Duodenal mucosa (tissue), 2 donors: Measurements from ENCODE around the gene CPNE8.

Experiments
- H3K27ac ChIP-seq: one replicate; pipeline ENCODE4 v1.7.0; 2013; ENCODE audit warnings: low read depth, low read length
- H3K27me3 ChIP-seq, 2 donors: one replicate each; pipeline ENCODE4 v1.7.0; 2013; ENCODE audit warnings: low read length in 2 of 2, control low read depth in 1 of 2; ENCODE audit not compliant: insufficient read depth in 2 of 2, control insufficient read depth in 1 of 2
- H3K36me3 ChIP-seq, 2 donors: one replicate each; pipeline ENCODE4 v1.7.0; 2013; ENCODE audit warnings: low read length in 2 of 2, control low read depth in 1 of 2; ENCODE audit not compliant: insufficient read depth in 2 of 2, control insufficient read depth in 1 of 2
- H3K4me1 ChIP-seq, 2 donors: one replicate each; pipeline ENCODE4 v1.7.0; 2013; ENCODE audit warnings: low read length in 2 of 2, control low read depth in 1 of 2; ENCODE audit not compliant: insufficient read depth in 2 of 2, control insufficient read depth in 1 of 2
- H3K4me3 ChIP-seq, 2 donors: one replicate each; pipeline ENCODE4 v1.7.0; 2013; ENCODE audit warnings: low read length in 2 of 2, low read depth in 1 of 2
- H3K9ac ChIP-seq, 2 donors: one replicate each; pipeline ENCODE4 v1.7.0; 2013; ENCODE audit warnings: low read length in 2 of 2, low read depth in 1 of 2
- H3K9me3 ChIP-seq, 2 donors: one replicate each; pipeline ENCODE4 v1.7.0; 2013; ENCODE audit warnings: low read length in 2 of 2, control low read depth in 1 of 2; ENCODE audit not compliant: control insufficient read depth in 1 of 2

CPNE8 gene

DNA sequence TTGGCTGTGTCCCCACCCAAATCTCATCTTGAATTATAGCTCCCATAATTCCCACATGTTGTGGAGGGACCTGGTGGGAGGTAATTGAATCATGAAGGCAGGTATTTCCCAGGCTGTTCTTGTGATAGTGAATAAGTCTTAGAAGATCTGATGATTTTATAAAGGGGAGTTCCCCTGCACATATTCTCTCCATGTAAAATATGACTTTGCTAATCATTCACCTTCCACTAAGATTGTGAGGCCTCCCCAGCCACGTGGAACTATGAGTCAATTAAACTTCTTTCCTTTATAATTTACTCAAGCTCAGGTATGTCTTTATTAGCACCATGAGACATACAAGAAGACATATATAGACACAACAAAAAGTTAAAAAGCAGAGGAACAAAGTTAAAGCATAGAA lies 120.0 kb downstream of the CPNE8 start:
- Histone ChIP-seq H3K36me3 (no peaks in the 10 kb centered on the region), H3K9me3 (peaks cover 0 to 20% of the 10 kb centered on the region in 2 donors), H3K27me3 (no peaks in the 10 kb centered on the region), H3K27ac (no peak overlapping the region), H3K4me3 (no peak overlapping the region), H3K9ac (no peak overlapping the region), H3K4me1 (no peaks in the 10 kb centered on the region)

DNA sequence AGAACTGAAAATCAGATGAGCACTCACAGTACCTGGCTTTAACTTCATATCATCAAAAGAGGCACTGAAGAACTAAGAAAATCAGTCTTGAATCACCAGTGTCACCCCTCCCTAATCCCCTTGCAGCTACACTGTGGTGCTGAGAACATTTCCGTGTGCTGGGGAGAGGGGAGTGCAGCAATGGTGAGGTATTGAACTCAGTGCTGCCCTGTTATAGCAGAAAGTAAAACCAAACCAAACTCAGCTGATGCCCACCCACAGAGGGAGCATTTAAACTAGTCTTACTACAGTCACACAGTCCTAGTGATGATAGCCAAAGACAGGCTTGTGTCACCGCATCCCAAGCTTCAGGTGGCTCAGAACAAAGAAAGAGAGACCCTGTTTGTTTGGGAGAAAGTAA lies 122.1 kb downstream of the CPNE8 start:
- Histone ChIP-seq H3K27me3 (no peaks in the 10 kb centered on the region), H3K9me3 (peaks cover 3 to 10% of the 10 kb centered on the region in 2 donors), H3K4me3 (no peak overlapping the region), H3K27ac (no peak overlapping the region), H3K9ac (no peak overlapping the region), H3K4me1 (no peaks in the 10 kb centered on the region), H3K36me3 (no peaks in the 10 kb centered on the region)

GRCh38 chr12:38782359-38782758 lies 123.0 kb downstream of the CPNE8 start:
- Histone ChIP-seq H3K9me3 (peaks cover 5 to 6% of the 10 kb centered on the region in 2 donors), H3K36me3 (no peaks in the 10 kb centered on the region), H3K27ac (no peak overlapping the region), H3K4me1 (no peaks in the 10 kb centered on the region), H3K27me3 (no peaks in the 10 kb centered on the region), H3K9ac (no peak overlapping the region), H3K4me3 (no peak overlapping the region)

DNA sequence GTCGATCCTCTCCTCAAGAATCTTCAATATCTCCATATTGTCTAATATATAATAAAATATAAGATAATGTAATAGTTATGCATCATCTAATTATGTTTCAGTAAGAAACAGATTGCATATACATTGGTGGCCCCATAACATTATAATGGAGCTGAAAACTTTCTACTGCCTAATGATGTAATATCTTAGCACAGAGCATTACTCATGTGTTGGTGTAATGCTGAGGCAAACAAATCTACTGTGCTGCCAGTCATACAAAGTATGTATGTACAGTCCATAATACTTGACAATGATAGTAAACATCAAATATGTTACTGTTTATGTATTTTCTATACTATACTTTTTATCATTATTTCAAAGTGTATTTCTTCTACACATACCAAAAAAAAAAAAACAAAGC lies 128.7 kb downstream of the CPNE8 start:
- H3K27me3 ChIP-seq: no peaks in the 10 kb centered on the region
- H3K9me3 ChIP-seq: peaks cover 5 to 6% of the 10 kb centered on the region in 2 donors
- no peak overlapping the region for H3K27ac ChIP-seq
- no peaks in the 10 kb centered on the region for H3K36me3 ChIP-seq
- H3K4me3 ChIP-seq: no peak overlapping the region
- H3K9ac ChIP-seq: no peak overlapping the region
- no peaks in the 10 kb centered on the region for H3K4me1 ChIP-seq

DNA sequence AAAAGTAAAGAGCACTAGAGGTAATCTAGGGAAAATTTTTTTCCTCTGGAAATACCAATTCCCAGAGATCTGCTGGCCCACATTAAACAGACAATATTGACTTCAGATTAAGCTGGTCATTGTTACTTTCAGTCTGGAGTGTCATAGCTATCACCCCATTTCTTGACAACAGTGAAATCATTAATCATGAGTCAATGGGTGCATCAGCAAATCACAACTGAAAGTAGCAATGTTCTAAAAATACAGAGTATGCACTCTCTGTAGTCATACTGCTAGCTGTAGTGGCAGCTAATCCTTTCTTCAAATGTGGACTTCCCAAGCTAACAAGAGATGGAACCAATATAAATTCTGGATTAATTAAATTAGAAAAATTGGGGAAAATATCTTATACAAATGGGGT lies 129.9 kb downstream of the CPNE8 start:
- no peak overlapping the region for H3K27ac ChIP-seq
- no peak overlapping the region for H3K4me3 ChIP-seq
- no peaks in the 10 kb centered on the region for H3K27me3 ChIP-seq
- H3K9me3 ChIP-seq: peaks cover 5 to 6% of the 10 kb centered on the region in 2 donors
- no peaks in the 10 kb centered on the region for H3K4me1 ChIP-seq
- no peak overlapping the region for H3K9ac ChIP-seq
- no peaks in the 10 kb centered on the region for H3K36me3 ChIP-seq

DNA sequence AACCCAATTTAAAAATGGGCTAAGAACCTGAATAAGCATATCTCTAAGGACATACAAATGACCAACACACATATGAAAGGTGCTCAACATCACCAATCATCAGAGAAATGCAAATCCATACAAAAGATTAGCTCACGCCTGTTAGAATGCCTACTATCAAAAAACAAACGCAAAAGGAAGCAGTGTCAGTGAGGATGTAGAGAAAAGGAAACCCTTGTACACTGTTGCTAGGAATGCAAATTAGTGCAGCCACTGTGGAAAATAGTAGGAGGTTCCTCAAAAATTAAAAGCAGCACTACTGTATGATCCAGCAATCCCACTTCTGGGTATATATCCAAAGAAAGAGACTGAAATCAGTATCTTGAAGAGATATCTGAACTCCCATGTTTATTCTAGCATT lies 133.0 kb downstream of the CPNE8 start:
- H3K4me3 ChIP-seq: no peak overlapping the region
- H3K27me3 ChIP-seq: no peaks in the 10 kb centered on the region
- H3K9ac ChIP-seq: no peak overlapping the region
- H3K36me3 ChIP-seq: no peaks in the 10 kb centered on the region
- peaks cover 0 to under 1% of the 10 kb centered on the region in 2 donors for H3K9me3 ChIP-seq
- no peak overlapping the region for H3K27ac ChIP-seq
- H3K4me1 ChIP-seq: no peaks in the 10 kb centered on the region

DNA sequence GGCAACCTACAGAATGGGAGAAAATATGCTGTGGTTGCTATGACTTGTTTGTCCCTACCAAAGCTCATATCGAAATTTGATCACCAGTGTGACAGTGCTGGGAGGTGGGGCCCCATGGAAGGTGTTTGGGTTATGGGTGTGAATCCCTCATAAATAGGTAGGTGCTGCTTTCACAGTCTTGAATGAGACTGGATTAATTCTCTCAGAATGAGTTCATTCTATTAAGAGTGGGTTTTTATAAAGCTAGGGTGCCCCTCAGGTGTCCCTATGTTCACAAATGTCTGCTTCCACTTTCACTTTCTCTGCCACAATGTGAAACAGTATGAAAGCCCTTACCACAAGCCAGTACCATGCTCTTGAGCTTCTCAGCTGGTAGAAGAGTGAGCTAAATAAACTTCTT lies 133.5 kb downstream of the CPNE8 start:
- no peak overlapping the region for H3K27ac ChIP-seq
- H3K9me3 ChIP-seq: no peaks in the 10 kb centered on the region
- H3K36me3 ChIP-seq: no peaks in the 10 kb centered on the region
- H3K4me1 ChIP-seq: no peaks in the 10 kb centered on the region
- no peaks in the 10 kb centered on the region for H3K27me3 ChIP-seq
- H3K9ac ChIP-seq: no peak overlapping the region
- H3K4me3 ChIP-seq: no peak overlapping the region

DNA sequence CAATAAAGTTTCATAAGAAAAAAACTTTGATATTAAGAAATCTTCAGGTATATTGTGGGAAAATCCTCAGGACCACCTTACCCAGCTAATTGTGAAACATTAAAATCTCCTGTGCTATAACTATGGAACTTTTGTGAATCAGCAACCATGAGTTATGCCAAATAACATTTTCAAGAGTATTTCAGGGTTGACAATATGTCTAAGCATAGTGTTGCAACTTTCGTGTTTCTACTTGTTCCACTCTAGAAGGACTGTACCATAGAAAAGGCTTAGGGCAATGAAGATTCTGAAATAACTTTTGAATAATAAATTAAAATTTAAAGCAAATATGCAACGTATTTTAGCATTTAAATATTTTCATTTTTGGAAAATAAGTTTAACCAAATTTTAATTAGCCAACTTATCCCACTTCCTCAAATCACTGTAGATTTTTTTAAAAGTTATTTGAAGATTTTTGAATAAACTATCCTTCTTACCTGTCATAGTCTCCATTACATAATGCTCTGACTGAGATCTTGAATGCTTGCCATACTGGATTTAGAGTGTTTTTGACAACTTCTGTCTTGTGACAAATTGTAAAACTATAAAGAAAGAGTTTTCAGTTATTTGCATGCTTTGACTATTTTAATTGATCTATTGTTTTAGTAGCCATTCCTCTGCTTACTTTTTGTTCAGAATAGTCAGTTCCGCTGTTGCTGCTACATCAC lies 143.6 kb downstream of the CPNE8 start:
- H3K4me3 ChIP-seq: no peak overlapping the region
- H3K9ac ChIP-seq: no peak overlapping the region
- H3K36me3 ChIP-seq: peaks cover 0 to 3% of the 10 kb centered on the region in 2 donors
- H3K27ac ChIP-seq: no peak overlapping the region
- peaks cover 0 to 2% of the 10 kb centered on the region in 2 donors for H3K9me3 ChIP-seq
- no peaks in the 10 kb centered on the region for H3K4me1 ChIP-seq
- no peaks in the 10 kb centered on the region for H3K27me3 ChIP-seq

- no peaks in the 10 kb centered on the region for H3K4me1 ChIP-seq
- H3K27me3 ChIP-seq: no peaks in the 10 kb centered on the region
- no peak overlapping the region for H3K27ac ChIP-seq
- H3K9me3 ChIP-seq: peaks cover 0 to 2% of the 10 kb centered on the region in 2 donors
- no peak overlapping the region for H3K9ac ChIP-seq
- no peak overlapping the region for H3K4me3 ChIP-seq
- peaks cover 0 to 3% of the 10 kb centered on the region in 2 donors for H3K36me3 ChIP-seq
Observed at GRCh38 chr12:38761111-38761510, 144.3 kb downstream of the CPNE8 start.

GRCh38 chr12:38759621-38760020 lies 145.8 kb downstream of the CPNE8 start:
- Histone ChIP-seq H3K9me3 (peaks cover 0 to 2% of the 10 kb centered on the region in 2 donors), H3K27me3 (no peaks in the 10 kb centered on the region), H3K27ac (no peak overlapping the region), H3K36me3 (peaks cover 0 to 3% of the 10 kb centered on the region in 2 donors), H3K4me1 (no peaks in the 10 kb centered on the region), H3K9ac (no peak overlapping the region), H3K4me3 (no peak overlapping the region)
